BLaER1 treated with 17β-estradiol and CSF1 and Interleukin-3, amounts not matched to agents 10 nM and 100 nM (cell line): Measurements from ENCODE around the gene GRM2.

Experiments
- H3K27ac ChIP-seq, 11 experiments: shearing (Covaris generic); formaldehyde crosslinking; 2 replicates each; pipeline ENCODE4 v1.8.1; 2022
- H3K27me3 ChIP-seq, 11 experiments: shearing (Covaris generic); formaldehyde crosslinking; 2 replicates each; pipeline ENCODE4 v1.8.1; 2022
- H3K36me3 ChIP-seq, 11 experiments: shearing (Covaris generic); formaldehyde crosslinking; 2 replicates each; pipeline ENCODE4 v1.8.1; 2022
- H3K4me1 ChIP-seq, 10 experiments: shearing (Covaris generic); formaldehyde crosslinking; 2 replicates each; pipeline ENCODE4 v1.8.1; 2022
- H3K4me2 ChIP-seq, 11 experiments: shearing (Covaris generic); formaldehyde crosslinking; 2 replicates each; pipeline ENCODE4 v1.8.1; 2022
- H3K4me3 ChIP-seq, 10 experiments: shearing (Covaris generic); formaldehyde crosslinking; 2 replicates each; pipeline ENCODE4 v1.8.1; 2022
- H3K9ac ChIP-seq, 11 experiments: shearing (Covaris generic); formaldehyde crosslinking; 2 replicates each; pipeline ENCODE4 v1.8.1; 2022
- H3K9me3 ChIP-seq, 11 experiments: shearing (Covaris generic); formaldehyde crosslinking; replicated peaks in 1 of 11; 2 replicates each; pipeline ENCODE4 v1.8.1; 2022
- H4K20me1 ChIP-seq, 11 experiments: shearing (Covaris generic); formaldehyde crosslinking; 2 replicates each; pipeline ENCODE4 v1.8.1; 2022
- Cebpa-rat ChIP-seq, 11 experiments: shearing (Covaris generic); IDR thresholded peaks; 2 replicates each; pipeline ENCODE4 v1.8.1; 2022

The GRM2 gene

DNA sequence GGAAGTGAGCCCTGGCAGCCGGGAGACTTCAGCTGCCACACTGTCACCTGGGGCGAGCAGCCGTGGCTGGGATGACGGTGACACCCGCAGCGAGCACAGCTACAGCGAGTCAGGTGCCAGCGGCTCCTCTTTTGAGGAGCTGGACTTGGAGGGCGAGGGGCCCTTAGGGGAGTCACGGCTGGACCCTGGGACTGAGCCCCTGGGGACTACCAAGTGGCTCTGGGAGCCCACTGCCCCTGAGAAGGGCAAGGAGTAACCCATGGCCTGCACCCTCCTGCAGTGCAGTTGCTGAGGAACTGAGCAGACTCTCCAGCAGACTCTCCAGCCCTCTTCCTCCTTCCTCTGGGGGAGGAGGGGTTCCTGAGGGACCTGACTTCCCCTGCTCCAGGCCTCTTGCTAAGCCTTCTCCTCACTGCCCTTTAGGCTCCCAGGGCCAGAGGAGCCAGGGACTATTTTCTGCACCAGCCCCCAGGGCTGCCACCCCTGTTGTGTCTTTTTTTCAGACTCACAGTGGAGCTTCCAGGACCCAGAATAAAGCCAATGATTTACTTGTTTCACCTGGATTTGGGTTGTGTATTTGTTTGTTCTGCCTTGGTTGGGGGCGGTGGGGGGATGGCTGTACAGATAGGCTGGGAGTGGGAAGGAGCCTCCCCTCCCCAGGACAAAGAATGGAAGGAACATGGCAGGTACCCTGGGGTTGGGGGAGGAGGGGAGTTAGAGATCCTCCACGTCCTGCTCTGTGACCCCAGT lies 2.9 kb upstream of the GRM2 start:
- Histone ChIP-seq H3K4me3 (no peak overlapping the region), H3K9ac (no peak overlapping the region), H3K27ac (no peak overlapping the region), H3K4me2 (peak overlapping the region in 4 of 11 experiments; percentile 5 to 60 (median 32); a peak in 5 of 22 replicates), H4K20me1 (peaks cover 31 to 96% (median 76%) of the 10 kb centered on the region in 11 experiments; a peak in 21 of 22 replicates), H3K36me3 (peaks cover 33 to 74% (median 64%) of the 10 kb centered on the region in 11 experiments), H3K4me1 (peaks cover 20 to 51% (median 31%) of the 10 kb centered on the region in 10 experiments), H3K27me3 (peaks cover 11 to 20% (median 19%) of the 10 kb centered on the region in 11 experiments; a peak in 17 of 22 replicates), H3K9me3 (no peaks in the 10 kb centered on the region)
- no peak for TF ChIP-seq Cebpa-rat (IDR thresholded peaks at IDR 0.05)

DNA sequence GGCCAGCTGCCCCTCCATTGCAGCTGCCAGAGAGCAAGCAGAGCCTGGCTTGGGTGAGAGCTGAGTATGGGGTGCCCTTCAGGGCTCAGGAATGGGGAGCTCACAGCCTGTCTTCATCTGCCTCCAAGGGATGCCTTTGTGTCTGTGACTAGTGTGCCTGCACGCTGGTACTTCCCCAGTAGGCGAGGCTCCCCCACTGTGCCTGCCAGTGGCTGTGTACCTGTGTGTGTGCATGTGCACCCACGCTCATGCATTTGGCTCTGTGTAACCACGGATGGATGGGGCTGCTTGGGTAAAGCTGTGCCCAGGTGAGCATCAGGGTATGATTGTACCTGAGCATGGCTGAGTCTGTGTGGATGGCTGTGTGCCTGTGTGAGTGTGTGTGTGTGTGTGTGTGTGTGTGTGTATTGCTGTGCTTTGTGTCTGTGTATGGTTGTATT lies 2.3 kb upstream of the GRM2 start:
- H3K9me3 ChIP-seq: no peaks in the 10 kb centered on the region
- TF ChIP-seq Cebpa-rat (IDR thresholded peaks at IDR 0.05): no peak
- no peak overlapping the region for H3K9ac ChIP-seq
- H3K36me3 ChIP-seq: peaks cover 27 to 69% (median 58%) of the 10 kb centered on the region in 11 experiments
- H4K20me1 ChIP-seq: peaks cover 31 to 94% (median 73%) of the 10 kb centered on the region in 11 experiments; a peak in 21 of 22 replicates
- H3K4me2 ChIP-seq: no peak overlapping the region
- H3K27ac ChIP-seq: no peak overlapping the region
- H3K4me1 ChIP-seq: peaks cover 20 to 50% (median 33%) of the 10 kb centered on the region in 10 experiments
- no peak overlapping the region for H3K4me3 ChIP-seq
- peaks cover 11 to 23% (median 19%) of the 10 kb centered on the region in 11 experiments; a peak in 17 of 22 replicates for H3K27me3 ChIP-seq

DNA sequence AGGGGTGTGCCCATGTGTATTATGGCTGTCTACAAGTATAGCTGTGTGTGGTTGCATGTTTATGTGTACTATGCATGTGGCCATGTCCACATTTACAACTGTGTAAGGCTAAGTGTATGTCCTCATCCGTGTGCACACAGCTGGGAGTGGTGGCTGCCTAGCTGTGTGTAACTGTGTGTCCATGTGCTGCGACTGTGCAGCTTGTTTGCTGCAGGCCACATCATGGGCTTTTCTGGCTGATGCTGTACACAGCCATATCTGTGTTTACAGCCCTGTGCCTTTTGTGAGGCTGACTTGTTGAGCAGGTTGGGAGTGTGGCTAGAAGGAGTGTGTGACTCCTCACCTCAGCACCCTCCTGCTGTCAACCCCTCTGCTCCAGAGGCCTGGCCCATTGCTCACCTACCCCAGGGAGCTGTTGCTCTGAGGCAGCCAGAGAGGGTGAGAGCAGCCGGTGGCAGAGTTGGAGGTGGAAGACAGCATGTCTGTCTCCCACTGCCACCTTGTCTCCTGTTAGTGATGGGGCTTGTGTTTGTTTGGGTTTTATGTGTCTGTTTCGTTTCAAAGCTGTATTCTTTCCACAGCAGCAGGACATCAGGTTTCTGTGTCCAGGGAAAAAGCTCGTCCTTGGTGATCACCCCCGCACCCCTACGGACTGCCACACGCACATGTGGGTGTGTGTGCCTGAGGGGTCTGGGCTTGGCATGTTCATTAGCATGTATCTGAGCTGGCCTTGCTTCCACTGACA lies 1.4 kb upstream of the GRM2 start:
- no peak overlapping the region for H3K27ac ChIP-seq
- peaks cover 31 to 84% (median 67%) of the 10 kb centered on the region in 11 experiments; a peak in 21 of 22 replicates for H4K20me1 ChIP-seq
- no peaks in the 10 kb centered on the region for H3K9me3 ChIP-seq
- H3K4me2 ChIP-seq: no peak overlapping the region
- H3K4me3 ChIP-seq: no peak overlapping the region
- H3K4me1 ChIP-seq: peaks cover 20 to 45% (median 29%) of the 10 kb centered on the region in 10 experiments
- peaks cover 11 to 23% (median 19%) of the 10 kb centered on the region in 11 experiments; a peak in 17 of 22 replicates for H3K27me3 ChIP-seq
- TF ChIP-seq Cebpa-rat (IDR thresholded peaks at IDR 0.05): no peak
- H3K9ac ChIP-seq: no peak overlapping the region
- H3K36me3 ChIP-seq: peaks cover 18 to 59% (median 49%) of the 10 kb centered on the region in 11 experiments; a peak in 21 of 22 replicates

DNA sequence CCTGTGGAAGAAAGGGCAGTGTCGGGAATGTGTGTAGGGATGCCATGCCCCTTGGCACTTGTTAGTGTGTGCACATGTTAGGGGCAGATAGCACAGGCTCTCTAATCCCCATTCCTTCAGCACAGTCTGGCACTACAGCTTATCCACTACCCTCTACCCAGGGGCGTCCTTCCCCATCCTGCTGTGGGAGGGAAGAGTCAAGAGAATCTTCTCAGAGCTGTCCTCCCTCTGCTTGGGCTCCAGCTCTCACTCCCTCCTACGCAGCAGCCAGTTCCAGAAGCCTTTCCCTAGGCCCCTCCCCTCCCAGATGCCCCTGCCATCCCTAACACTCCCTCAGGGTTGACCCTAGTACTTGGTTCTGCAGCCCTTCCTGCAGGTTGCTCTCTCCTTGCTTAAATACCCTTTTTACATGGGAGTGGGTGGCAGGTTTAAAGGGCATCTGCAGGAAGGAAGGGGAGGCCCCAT lies 815 bp upstream of the GRM2 start:
- peaks cover 13 to 54% (median 43%) of the 10 kb centered on the region in 11 experiments; a peak in 21 of 22 replicates for H3K36me3 ChIP-seq
- H4K20me1 ChIP-seq: peaks cover 31 to 78% (median 67%) of the 10 kb centered on the region in 11 experiments; a peak in 21 of 22 replicates
- no peak overlapping the region for H3K4me2 ChIP-seq
- peaks cover 11 to 23% (median 19%) of the 10 kb centered on the region in 11 experiments; a peak in 17 of 22 replicates for H3K27me3 ChIP-seq
- H3K4me3 ChIP-seq: no peak overlapping the region
- H3K4me1 ChIP-seq: peaks cover 20 to 45% (median 29%) of the 10 kb centered on the region in 10 experiments
- TF ChIP-seq Cebpa-rat (IDR thresholded peaks at IDR 0.05): no peak
- no peak overlapping the region for H3K9ac ChIP-seq
- no peak overlapping the region for H3K27ac ChIP-seq
- no peaks in the 10 kb centered on the region for H3K9me3 ChIP-seq

DNA sequence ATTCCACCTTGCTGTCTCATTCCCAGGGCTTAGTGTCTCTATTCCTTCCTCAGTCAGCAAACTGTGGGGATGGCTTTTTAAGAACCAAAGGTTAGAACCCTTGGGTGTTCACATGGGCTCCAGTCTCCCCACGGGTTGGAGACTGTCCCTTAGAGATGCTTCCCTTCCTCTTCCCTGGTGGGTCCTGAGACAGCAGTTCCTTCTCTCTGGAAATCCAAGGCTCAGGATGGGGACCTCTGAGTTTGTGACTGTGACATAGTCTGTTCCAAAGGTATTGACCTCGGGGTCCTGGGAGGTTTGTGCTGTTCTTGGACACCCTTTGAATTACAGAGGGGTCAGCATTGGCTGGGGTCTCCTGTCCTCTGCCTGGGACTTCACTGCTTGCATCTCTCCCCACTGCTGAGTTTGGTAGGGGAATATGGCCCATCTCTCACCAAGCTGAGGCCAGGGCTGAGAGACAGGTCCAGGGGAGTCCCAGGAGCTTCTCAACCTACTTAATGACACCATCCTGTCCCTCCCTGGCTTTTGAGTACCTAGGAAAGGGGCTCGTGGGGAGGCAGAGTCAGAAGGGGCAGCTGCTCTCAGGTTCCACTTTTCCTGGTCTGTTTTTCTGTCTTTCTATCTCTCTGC lies 1.5 kb downstream of the GRM2 start:
- Histone ChIP-seq H3K4me1 (peaks cover 9 to 33% (median 25%) of the 10 kb centered on the region in 10 experiments; a peak in 19 of 20 replicates), H3K4me3 (no peak overlapping the region), H3K4me2 (peak overlapping the region in 8 of 11 experiments; percentile 60 to 80 (median 68); a peak in 15 of 22 replicates), H3K9ac (no peak overlapping the region), H3K27me3 (peaks cover 11 to 23% (median 19%) of the 10 kb centered on the region in 11 experiments; a peak in 17 of 22 replicates), H4K20me1 (peaks cover 31 to 56% (median 46%) of the 10 kb centered on the region in 11 experiments; a peak in 21 of 22 replicates), H3K9me3 (no peaks in the 10 kb centered on the region), H3K36me3 (peaks cover 0 to 31% (median 25%) of the 10 kb centered on the region in 11 experiments; a peak in 19 of 22 replicates), H3K27ac (no peak overlapping the region)
- TF ChIP-seq Cebpa-rat (IDR thresholded peaks at IDR 0.05): no peak

DNA sequence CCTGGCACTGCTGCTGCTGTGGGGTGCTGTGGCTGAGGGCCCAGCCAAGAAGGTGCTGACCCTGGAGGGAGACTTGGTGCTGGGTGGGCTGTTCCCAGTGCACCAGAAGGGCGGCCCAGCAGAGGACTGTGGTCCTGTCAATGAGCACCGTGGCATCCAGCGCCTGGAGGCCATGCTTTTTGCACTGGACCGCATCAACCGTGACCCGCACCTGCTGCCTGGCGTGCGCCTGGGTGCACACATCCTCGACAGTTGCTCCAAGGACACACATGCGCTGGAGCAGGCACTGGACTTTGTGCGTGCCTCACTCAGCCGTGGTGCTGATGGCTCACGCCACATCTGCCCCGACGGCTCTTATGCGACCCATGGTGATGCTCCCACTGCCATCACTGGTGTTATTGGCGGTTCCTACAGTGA lies 2.1 kb downstream of the GRM2 start:
- TF ChIP-seq Cebpa-rat (IDR thresholded peaks at IDR 0.05): no peak
- Histone ChIP-seq H3K27me3 (peaks cover 11 to 23% (median 19%) of the 10 kb centered on the region in 11 experiments; a peak in 17 of 22 replicates), H4K20me1 (peaks cover 24 to 49% (median 39%) of the 10 kb centered on the region in 11 experiments; a peak in 21 of 22 replicates), H3K9ac (no peak overlapping the region), H3K4me1 (peaks cover 3 to 26% (median 24%) of the 10 kb centered on the region in 10 experiments; a peak in 19 of 20 replicates), H3K9me3 (no peaks in the 10 kb centered on the region), H3K4me2 (peak overlapping the region in 8 of 11 experiments; percentile 55 to 78 (median 64); a peak in 15 of 22 replicates), H3K4me3 (no peak overlapping the region), H3K36me3 (peaks cover 0 to 24% (median 20%) of the 10 kb centered on the region in 11 experiments; a peak in 18 of 22 replicates), H3K27ac (no peak overlapping the region)

DNA sequence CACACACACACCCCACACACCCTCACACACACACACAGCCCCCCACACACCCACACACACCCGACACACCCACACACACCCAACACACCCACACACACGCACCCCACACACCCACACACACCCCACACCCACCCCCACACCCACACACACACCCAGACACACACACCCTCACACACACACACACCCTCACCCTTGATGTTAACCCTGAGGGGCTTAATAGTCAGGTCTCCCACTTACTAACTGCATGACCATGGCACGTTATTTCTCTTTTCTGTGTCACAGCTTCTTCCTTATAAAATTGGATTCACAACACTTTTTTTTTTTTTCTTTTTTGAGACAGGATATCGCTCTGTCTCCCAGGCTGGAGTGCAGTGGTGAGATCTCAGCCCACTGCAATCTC lies 2.8 kb downstream of the GRM2 start:
- Histone ChIP-seq H3K27me3 (peaks cover 11 to 23% (median 19%) of the 10 kb centered on the region in 11 experiments; a peak in 17 of 22 replicates), H3K27ac (no peak overlapping the region), H3K9me3 (no peaks in the 10 kb centered on the region), H3K4me1 (peaks cover 0 to 25% (median 24%) of the 10 kb centered on the region in 10 experiments; a peak in 16 of 20 replicates), H3K36me3 (peaks cover 0 to 18% (median 13%) of the 10 kb centered on the region in 11 experiments; a peak in 16 of 22 replicates), H3K4me2 (no peak overlapping the region), H4K20me1 (peaks cover 17 to 43% (median 33%) of the 10 kb centered on the region in 11 experiments; a peak in 21 of 22 replicates), H3K4me3 (no peak overlapping the region), H3K9ac (no peak overlapping the region)
- no peak for TF ChIP-seq Cebpa-rat (IDR thresholded peaks at IDR 0.05)
